ENCODE measurements around the gene HEATR5A.

DNA sequence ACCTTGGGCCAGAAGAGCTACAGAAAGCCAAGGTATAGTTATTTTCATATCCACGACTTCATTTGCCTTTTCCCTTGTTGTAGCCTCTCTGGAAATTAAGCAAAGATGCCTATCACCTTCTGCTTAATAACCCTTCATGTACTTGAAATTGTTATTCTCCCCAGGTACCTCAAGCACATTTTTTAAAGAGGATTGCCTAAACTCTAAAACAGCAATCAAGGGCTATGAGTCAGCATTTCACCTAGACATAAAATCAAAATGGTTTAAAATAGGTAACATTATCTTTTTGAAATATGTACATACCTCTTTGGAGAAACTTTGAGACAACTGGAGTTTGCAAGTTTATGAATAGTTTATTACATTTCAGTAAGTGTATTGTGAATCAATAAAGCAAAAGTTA lies 25.4 kb upstream of the HEATR5A start:
- TF ChIP-seq, protein P1, sequence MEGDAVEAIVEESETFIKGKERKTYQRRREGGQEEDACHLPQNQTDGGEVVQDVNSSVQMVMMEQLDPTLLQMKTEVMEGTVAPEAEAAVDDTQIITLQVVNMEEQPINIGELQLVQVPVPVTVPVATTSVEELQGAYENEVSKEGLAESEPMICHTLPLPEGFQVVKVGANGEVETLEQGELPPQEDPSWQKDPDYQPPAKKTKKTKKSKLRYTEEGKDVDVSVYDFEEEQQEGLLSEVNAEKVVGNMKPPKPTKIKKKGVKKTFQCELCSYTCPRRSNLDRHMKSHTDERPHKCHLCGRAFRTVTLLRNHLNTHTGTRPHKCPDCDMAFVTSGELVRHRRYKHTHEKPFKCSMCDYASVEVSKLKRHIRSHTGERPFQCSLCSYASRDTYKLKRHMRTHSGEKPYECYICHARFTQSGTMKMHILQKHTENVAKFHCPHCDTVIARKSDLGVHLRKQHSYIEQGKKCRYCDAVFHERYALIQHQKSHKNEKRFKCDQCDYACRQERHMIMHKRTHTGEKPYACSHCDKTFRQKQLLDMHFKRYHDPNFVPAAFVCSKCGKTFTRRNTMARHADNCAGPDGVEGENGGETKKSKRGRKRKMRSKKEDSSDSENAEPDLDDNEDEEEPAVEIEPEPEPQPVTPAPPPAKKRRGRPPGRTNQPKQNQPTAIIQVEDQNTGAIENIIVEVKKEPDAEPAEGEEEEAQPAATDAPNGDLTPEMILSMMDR (IDR thresholded peaks at IDR 0.05): no peak
- no peak for TF ChIP-seq POLR2A (IDR thresholded peaks at IDR 0.05)

All from Peyer's patch (tissue), 4 donors.